ENCODE data around the gene COPS9. TPM values are rescaled to one million over a fixed set of nuclear protein-coding genes. Genes with fewer than 3 reads are reported as not detected.

COPS9 gene
- total RNA-seq, 1 donor from 2014 or later: 115 TPM

- no peak for DNase-seq (ENCODE audit: low spot score, unreplicated experiment)
- Mint-ChIP-seq H3K4me1 (ENCODE audit: low read depth) (no peaks in the 10 kb centered on the region), H3K9me3 (ENCODE audit: low read depth) (no peaks in the 10 kb centered on the region), H3K27ac (no peak overlapping the region), H3K27me3 (peaks cover 17% of the 10 kb centered on the region), H3K4me3 (ENCODE audit: low read depth) (no peak overlapping the region), H3K36me3 (ENCODE audit: insufficient read depth) (no peaks in the 10 kb centered on the region)
- no peak for TF ChIP-seq CTCF (IDR thresholded peaks at IDR 0.05; ENCODE audit: unreplicated experiment)
Observed at GRCh38 chr2:240157147-240157470, 21.0 kb upstream of the COPS9 start.

GRCh38 chr2:240156435-240157146 lies 20.5 kb upstream of the COPS9 start:
- Mint-ChIP-seq H3K27me3 (peaks cover 21% of the 10 kb centered on the region), H3K36me3 (ENCODE audit: insufficient read depth) (no peaks in the 10 kb centered on the region), H3K4me1 (ENCODE audit: low read depth) (no peaks in the 10 kb centered on the region), H3K27ac (no peak overlapping the region), H3K9me3 (ENCODE audit: low read depth) (no peaks in the 10 kb centered on the region), H3K4me3 (ENCODE audit: low read depth) (no peak overlapping the region)
- no peak for DNase-seq (ENCODE audit: low spot score, unreplicated experiment)
- TF ChIP-seq CTCF (IDR thresholded peaks at IDR 0.05; ENCODE audit: unreplicated experiment): no peak

- H3K9me3 Mint-ChIP-seq (ENCODE audit: low read depth): no peaks in the 10 kb centered on the region
- H3K27ac Mint-ChIP-seq: no peak overlapping the region
- no peaks in the 10 kb centered on the region for H3K4me1 Mint-ChIP-seq (ENCODE audit: low read depth)
- TF ChIP-seq CTCF (IDR thresholded peaks at IDR 0.05; ENCODE audit: unreplicated experiment): no peak
- no peak overlapping the region for H3K4me3 Mint-ChIP-seq (ENCODE audit: low read depth)
- peaks cover 24% of the 10 kb centered on the region for H3K27me3 Mint-ChIP-seq
- no peak for DNase-seq (ENCODE audit: low spot score, unreplicated experiment)
- no peaks in the 10 kb centered on the region for H3K36me3 Mint-ChIP-seq (ENCODE audit: insufficient read depth)
Observed at GRCh38 chr2:240155745-240156390, 19.8 kb upstream of the COPS9 start.

GRCh38 chr2:240155048-240155744 lies 19.1 kb upstream of the COPS9 start:
- Mint-ChIP-seq H3K4me1 (ENCODE audit: low read depth) (no peaks in the 10 kb centered on the region), H3K9me3 (ENCODE audit: low read depth) (no peaks in the 10 kb centered on the region), H3K27me3 (peaks cover 24% of the 10 kb centered on the region), H3K4me3 (ENCODE audit: low read depth) (no peak overlapping the region), H3K36me3 (ENCODE audit: insufficient read depth) (no peaks in the 10 kb centered on the region), H3K27ac (no peak overlapping the region)
- no peak for TF ChIP-seq CTCF (IDR thresholded peaks at IDR 0.05; ENCODE audit: unreplicated experiment)
- no peak for DNase-seq (ENCODE audit: low spot score, unreplicated experiment)

- no peak for TF ChIP-seq CTCF (IDR thresholded peaks at IDR 0.05; ENCODE audit: unreplicated experiment)
- Mint-ChIP-seq H3K36me3 (ENCODE audit: insufficient read depth) (no peaks in the 10 kb centered on the region), H3K27ac (no peak overlapping the region), H3K4me1 (ENCODE audit: low read depth) (no peaks in the 10 kb centered on the region), H3K27me3 (peaks cover 26% of the 10 kb centered on the region), H3K9me3 (ENCODE audit: low read depth) (no peaks in the 10 kb centered on the region), H3K4me3 (ENCODE audit: low read depth) (no peak overlapping the region)
- DNase-seq (ENCODE audit: low spot score, unreplicated experiment): no peak
Observed at GRCh38 chr2:240154606-240155005, 18.5 kb upstream of the COPS9 start.

Data from progenitor cell of endocrine pancreas (in vitro differentiated cells).